A673 (cell line): ENCODE measurements around the gene PKN1. TPM values are rescaled to one million over a fixed set of nuclear protein-coding genes. Genes with fewer than 3 reads are reported as not detected.

Source experiments
- BruUV-seq: library from RNA; stranded (reverse); fragments of 400-500 nt; replicated peaks from 2 replicates; lab custom pipeline; 2021; lab: Mats Ljungman, UMichigan
- CTCF ChIA-PET: fragments of 300-600 bp; sonication (Branson Sonifier 250); formaldehyde crosslinking; loops from one replicate; lab custom pipeline; 2022; ENCODE audit warnings: antibody characterized with exemption; lab: Charles Lee
- POLR2A ChIA-PET: fragments of 300-600 bp; sonication (Branson Sonifier 250); formaldehyde crosslinking; loops from one replicate; lab custom pipeline; 2022; ENCODE audit warnings: antibody characterized with exemption; ENCODE audit not compliant: low non-redundant PET; lab: Charles Lee
- DNase-seq: peaks from one replicate; pipeline ENCODE4 v3.0.0-alpha.2; 2015; ENCODE audit warnings: low spot score
- H3K27ac ChIP-seq: fragments of 200-600 bp; sonication (generic); 2 replicates; pipeline ENCODE4 v1.5.1; 2016; ENCODE audit warnings: mixed run types, low read depth, mild to moderate bottlenecking, mixed read lengths, antibody characterized with exemption, low read length; ENCODE audit not compliant: poor library complexity, severe bottlenecking
- H3K27me3 ChIP-seq: fragments of 200-600 bp; sonication (generic); replicated peaks from 2 replicates; pipeline ENCODE4 v1.6.1; 2017; ENCODE audit warnings: mixed run types, low read depth, mild to moderate bottlenecking, mixed read lengths, antibody characterized with exemption, low read length; ENCODE audit not compliant: insufficient read depth, poor library complexity
- H3K36me3 ChIP-seq: fragments of 200-600 bp; sonication (generic); 2 replicates; pipeline ENCODE4 v1.6.1; 2016; ENCODE audit warnings: mixed run types, mild to moderate bottlenecking, mixed read lengths, antibody characterized with exemption, low read length; ENCODE audit not compliant: insufficient read depth, poor library complexity, severe bottlenecking
- H3K4me1 ChIP-seq: fragments of 200-600 bp; sonication (generic); 2 replicates; pipeline ENCODE4 v1.6.1; 2017; ENCODE audit warnings: mixed run types, mild to moderate bottlenecking, mixed read lengths, antibody characterized with exemption, low read length; ENCODE audit not compliant: insufficient read depth, poor library complexity, severe bottlenecking
- H3K4me3 ChIP-seq: fragments of 200-600 bp; sonication (generic); 2 replicates; pipeline ENCODE4 v1.5.1; 2016; ENCODE audit warnings: low read depth, mixed run types, mild to moderate bottlenecking, mixed read lengths, low read length; ENCODE audit not compliant: poor library complexity, severe bottlenecking
- H3K9me3 ChIP-seq: fragments of 200-600 bp; sonication (generic); 2 replicates; pipeline ENCODE4 v1.6.1; 2016; ENCODE audit warnings: mixed run types, low read depth, mild to moderate bottlenecking, mixed read lengths, antibody characterized with exemption, low read length; ENCODE audit not compliant: poor library complexity, severe bottlenecking
- CTCF ChIP-seq: fragments of 300-800, 200-600 bp; sonication (generic); conservative IDR thresholded peaks from 2 replicates; pipeline ENCODE4 v1.5.1; 2017; ENCODE audit warnings: low read depth, mild to moderate bottlenecking, antibody characterized with exemption, low read length, moderate library complexity, mixed read lengths
- EZH2 ChIP-seq: fragments of 200-600 bp; sonication (generic); IDR thresholded peaks from 2 replicates; pipeline ENCODE4 v1.6.1; 2017; ENCODE audit warnings: borderline replicate concordance, low read depth, mild to moderate bottlenecking, mixed read lengths, antibody characterized with exemption, low read length; ENCODE audit not compliant: poor library complexity, severe bottlenecking
- intact Hi-C: fragments of 100-400 bp; cut with micrococcal nuclease; formaldehyde crosslinking; loops from one replicate; pipeline ENCODE4 v1.10.0; 2022; ENCODE audit not compliant: unreplicated experiment
- total RNA-seq: library from RNA; stranded (reverse); gene quantifications from 2 replicates; pipeline ENCODE4 v1.2.3, GENCODE V29; 2021

PKN1 gene
- total RNA-seq, 1 experiment from 2014 or later: 91.4 TPM

DNA sequence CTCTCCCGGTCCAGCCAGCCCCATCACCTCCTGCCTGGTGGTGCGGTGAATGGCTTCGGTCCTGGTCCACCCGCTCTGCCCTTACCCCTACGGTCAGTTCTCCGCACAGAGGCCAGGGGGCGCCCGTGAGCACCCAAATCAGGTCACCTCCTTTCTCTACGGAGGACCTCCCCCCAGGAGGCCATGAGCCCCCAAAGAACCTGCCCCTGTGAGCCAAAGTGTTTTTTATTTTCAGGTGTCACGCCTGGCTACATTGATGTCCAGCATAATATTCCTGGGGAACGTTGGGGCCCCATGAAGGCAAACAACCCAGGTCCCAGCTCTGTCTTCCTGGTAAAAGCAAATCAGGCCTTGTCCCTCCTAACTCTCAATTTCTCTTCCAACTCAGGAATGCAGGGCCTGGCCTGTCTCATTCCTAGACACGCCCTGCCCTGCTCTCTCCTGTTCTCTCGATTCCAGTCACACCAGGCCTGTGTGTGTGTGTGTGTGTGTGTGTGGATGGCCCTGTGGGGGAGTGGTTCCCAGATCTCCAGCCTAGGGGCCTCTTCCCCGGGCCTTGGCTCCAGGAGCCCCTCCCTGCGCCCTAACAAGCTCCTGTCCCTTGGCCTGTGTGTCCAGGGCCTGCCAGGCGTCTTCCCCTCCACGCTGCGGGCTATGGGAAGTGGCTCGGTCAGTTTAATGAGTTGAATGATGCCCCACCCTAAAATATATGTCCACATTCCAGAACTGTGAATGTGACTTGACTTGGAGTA, 72.6 kb downstream of the PKN1 start:
- no peaks in the 10 kb centered on the region for H3K9me3 ChIP-seq
- H3K36me3 ChIP-seq: no peaks in the 10 kb centered on the region
- CTCF ChIA-PET: interaction anchor here (0.6 kb wide), 1 partner anchor 52 kb away, joined by 3 read pairs; no protein-coding TSS in a partner anchor
- no peak overlapping the region for H3K4me3 ChIP-seq
- no TSS peak for BruUV-seq
- peak; percentile 56 for DNase-seq
- intact Hi-C loops: no loop called here
- H3K27me3 ChIP-seq: no peaks in the 10 kb centered on the region
- POLR2A ChIA-PET: no interaction called here
- peak; percentile 88 for TF ChIP-seq CTCF
- TF ChIP-seq EZH2: no peak
- no peaks in the 10 kb centered on the region for H3K4me1 ChIP-seq
- no peak overlapping the region for H3K27ac ChIP-seq

DNA sequence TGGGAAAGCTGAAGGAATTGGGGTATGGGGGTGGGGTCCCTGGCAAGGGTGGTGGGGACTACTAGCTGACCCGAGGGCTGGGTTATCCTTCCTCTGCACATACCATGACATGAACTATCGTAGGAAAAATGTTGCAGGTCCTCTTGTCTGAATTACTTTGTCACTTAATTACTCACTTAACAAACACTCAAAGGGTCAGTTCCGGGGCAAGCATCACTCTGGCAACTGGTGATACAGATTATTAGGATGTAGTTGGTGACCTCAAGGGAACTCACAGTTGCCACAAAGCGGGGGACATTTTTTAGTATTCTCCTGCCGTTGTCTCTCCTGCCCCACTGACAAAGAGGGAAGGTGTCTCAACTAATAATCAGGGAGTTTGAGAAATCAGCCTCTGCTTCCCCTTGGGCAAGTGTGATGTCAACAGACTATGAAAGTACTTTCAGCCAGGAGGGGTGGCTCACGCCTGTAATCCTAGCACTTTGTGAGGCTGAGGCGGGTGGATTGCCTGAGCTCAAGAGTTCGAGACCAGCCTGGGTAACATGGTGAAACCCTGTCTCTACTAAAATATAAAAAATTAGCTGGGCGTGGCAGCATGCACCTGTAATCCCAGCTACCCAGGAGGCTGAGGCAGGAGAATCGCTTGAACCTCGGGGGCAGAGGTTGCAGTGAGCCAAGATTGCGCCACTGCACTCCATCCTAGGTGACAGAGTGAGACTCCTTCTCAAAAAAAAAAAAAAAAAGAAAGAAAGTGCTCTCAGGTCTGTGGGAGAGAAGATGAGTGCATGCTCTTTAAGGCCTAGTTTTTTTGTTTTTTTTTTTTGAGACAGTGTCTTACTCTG, 74.8 kb downstream of the PKN1 start:
- no peak for TF ChIP-seq EZH2
- TF ChIP-seq CTCF: no peak
- Histone ChIP-seq H3K27ac (no peak overlapping the region), H3K36me3 (no peaks in the 10 kb centered on the region), H3K4me3 (no peak overlapping the region), H3K4me1 (no peaks in the 10 kb centered on the region), H3K27me3 (no peaks in the 10 kb centered on the region), H3K9me3 (no peaks in the 10 kb centered on the region)
- intact Hi-C loops: no loop called here
- no TSS peak for BruUV-seq
- DNase-seq: no peak
- ChIA-PET POLR2A (no interaction called here), CTCF (interaction anchor here (0.5 kb wide), 1 partner anchor 100 kb away, joined by 3 read pairs; no protein-coding TSS in a partner anchor)

DNA sequence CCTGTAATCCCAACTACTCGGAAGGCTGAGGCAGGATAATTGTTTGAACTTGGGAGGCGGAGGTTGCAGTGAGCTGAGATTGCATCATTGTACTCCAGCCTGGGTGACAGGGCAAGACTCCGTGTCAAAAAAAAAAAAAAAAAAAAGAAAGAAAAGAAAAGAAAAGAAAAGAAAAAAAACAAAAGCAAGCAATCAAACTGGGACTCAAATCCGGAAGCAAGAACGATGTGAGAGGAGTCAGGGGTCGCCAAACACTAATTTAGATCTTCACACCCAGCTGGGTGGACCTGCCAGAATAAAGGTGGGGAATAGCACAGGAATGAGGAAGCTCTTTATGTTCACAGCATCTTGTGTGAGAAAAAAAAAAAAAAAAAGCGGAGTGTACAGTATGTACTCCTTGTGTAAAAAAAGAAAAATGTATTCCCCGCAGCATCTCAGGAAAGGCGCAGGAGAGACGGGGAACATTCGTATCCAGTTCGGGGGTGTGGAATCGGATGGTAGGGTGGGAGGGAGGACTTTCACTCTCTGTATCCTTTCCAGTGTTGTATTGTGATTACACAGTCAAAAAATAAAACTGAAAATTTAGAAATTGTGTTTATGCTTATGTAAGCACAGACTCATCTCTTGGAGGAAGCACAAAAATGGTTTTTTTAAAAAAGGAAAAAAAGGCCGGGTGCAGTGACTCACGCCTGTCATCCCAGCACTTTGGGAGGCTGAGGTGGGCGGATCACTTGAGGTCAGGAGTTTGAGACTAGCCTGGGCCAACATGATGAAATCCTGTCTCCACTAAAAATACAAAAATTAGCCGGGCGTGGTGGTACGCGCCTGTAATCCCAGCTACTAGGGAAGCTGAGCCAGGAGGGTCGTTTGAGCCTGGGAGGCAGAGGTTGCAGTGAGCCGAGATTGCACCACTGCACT, 77.5 kb downstream of the PKN1 start:
- intact Hi-C loops: no loop called here
- DNase-seq: no peak
- Histone ChIP-seq H3K4me1 (no peaks in the 10 kb centered on the region), H3K36me3 (peaks cover 20% of the 10 kb centered on the region), H3K9me3 (no peaks in the 10 kb centered on the region), H3K27me3 (no peaks in the 10 kb centered on the region), H3K27ac (no peak overlapping the region), H3K4me3 (no peak overlapping the region)
- POLR2A ChIA-PET: interaction anchor here (0.8 kb wide), 1 partner anchor 841 kb away, joined by 17 read pairs; no protein-coding TSS in a partner anchor
- TF ChIP-seq CTCF (no peak), EZH2 (no peak)
- no TSS peak for BruUV-seq
- CTCF ChIA-PET: interaction anchor here (0.6 kb wide), 1 partner anchor 288 kb away, joined by 6 read pairs; no protein-coding TSS in a partner anchor
